Caki2 (cell line): ENCODE results near the gene KMT2A. TPM values are rescaled to one million over a fixed set of nuclear protein-coding genes. Genes with fewer than 3 reads are reported as not detected.

Experiments used
- DNase-seq: peaks from one replicate; pipeline ENCODE4 v3.0.0-alpha.2; 2015; ENCODE audit warnings: low read depth
- in situ Hi-C: cut with HindIII; loops from 2 replicates; pipeline ENCODE4 v1.10.0; 2016; ENCODE audit warnings: low sequenced_read_pairs, low pct_unique_long_range_greater_than_20kb, mixed read lengths
- total RNA-seq: library from RNA; depleted of rRNA; stranded (reverse); fragments of >200 nt; shearing (Covaris generic); gene quantifications from 2 replicates; pipeline ENCODE4 v1.2.3, GENCODE V29; 2014; ENCODE audit warnings: low replicate concordance

KMT2A gene
- total RNA-seq, 1 experiment from 2014 or later = 20.3 TPM

DNA sequence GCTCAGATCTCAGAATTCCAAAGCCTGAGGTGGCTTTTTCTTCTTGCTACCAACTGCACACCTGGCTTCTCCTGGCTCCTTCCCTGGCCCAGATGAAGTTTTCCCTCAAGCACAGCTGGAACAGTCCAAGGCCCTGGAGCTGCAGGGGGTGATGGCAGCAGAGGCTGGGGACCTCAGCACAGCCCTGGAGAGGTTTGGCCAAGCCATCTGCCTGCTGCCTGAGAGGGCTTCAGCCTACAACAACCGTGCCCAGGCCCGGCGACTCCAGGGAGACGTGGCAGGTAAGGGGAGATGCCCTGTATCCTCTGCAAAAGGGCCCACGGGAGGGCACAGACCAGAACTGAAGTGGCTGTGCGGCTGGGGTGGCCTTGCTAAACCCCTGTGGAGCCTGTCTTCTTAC, 92.2 kb downstream of the KMT2A start:
- in situ Hi-C loops = no loop called here
- DNase-seq = no peak

- in situ Hi-C loops = no loop called here
- DNase-seq = no peak
Measured at GRCh38 chr11:118529584-118530175, 93.4 kb downstream of the KMT2A start.

- peak; percentile 8 for DNase-seq
- in situ Hi-C loops = no loop called here
Measured at GRCh38 chr11:118530180-118530682, 93.9 kb downstream of the KMT2A start.

GRCh38 chr11:118530683-118531596, 94.6 kb downstream of the KMT2A start, which contains the start of gene TMEM25:
Gene TMEM25, plus strand, starts transcription at chr11:118531192. Its CDS starts 610 bp downstream, at chr11:118531802.
- peak; percentile 43 for DNase-seq
- in situ Hi-C loops = no loop called here

- in situ Hi-C loops = no loop called here
- DNase-seq = no peak
Measured at GRCh38 chr11:118531597-118532084, 95.3 kb downstream of the KMT2A start.

GRCh38 chr11:118532091-118532490, 95.8 kb downstream of the KMT2A start:
- in situ Hi-C loops = no loop called here
- DNase-seq = no peak

DNA sequence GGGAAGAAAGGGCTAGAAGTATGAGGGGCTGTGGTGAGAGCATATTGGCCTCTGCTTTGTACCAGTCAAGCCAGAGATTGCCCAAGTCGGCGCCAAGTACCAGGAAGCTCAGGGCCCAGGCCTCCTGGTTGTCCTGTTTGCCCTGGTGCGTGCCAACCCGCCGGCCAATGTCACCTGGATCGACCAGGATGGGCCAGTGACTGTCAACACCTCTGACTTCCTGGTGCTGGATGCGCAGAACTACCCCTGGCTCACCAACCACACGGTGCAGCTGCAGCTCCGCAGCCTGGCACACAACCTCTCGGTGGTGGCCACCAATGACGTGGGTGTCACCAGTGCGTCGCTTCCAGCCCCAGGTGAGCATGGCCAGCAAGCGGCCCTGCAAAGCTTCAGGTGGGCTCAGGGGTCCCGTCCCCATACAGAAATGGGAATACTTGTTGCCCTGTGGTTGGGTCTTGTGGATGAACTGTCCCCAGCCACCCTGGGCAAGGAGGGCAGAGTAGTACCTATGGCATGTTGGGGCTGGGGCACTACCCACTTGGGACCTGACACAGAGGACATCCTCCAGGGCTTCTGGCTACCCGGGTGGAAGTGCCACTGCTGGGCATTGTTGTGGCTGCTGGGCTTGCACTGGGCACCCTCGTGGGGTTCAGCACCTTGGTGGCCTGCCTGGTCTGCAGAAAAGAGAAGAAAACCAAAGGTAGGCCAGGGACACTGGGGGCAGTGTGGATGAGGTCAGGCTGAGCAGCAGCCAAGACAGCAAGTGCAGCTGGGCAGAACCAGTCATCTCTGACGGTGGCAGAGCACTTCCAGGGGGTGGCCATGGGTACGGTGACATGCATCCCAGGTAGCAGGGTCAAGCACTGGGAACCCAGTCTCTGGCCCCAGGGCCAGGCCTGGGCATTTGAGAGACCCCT, 96.8 kb downstream of the KMT2A start:
- in situ Hi-C loops = no loop called here
- DNase-seq = no peak

GRCh38 chr11:118533769-118534729, 97.8 kb downstream of the KMT2A start:
- no peak for DNase-seq
- in situ Hi-C loops = no loop called here

- in situ Hi-C loops = no loop called here
- DNase-seq = no peak
Measured at GRCh38 chr11:118535261-118535660, 99.0 kb downstream of the KMT2A start.

DNA sequence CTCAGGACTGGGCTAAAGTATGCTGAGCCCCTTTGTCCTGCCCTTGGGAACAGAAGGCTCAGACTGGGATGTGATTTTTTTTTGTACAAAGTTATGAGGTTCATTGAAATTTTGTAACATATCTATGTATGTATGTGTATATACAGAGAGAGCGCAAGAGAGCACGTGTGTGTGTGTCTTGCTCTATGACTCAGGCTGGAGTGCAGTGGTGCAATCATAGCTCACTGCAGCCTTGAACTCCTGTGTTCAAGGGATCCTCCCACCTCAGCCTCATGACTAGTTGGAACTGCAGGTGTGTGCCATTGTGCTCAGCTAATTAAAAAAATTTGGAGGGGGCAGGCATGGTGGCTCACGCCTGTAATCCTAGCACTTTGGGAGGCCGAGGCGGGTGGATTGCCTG, 100.4 kb downstream of the KMT2A start:
- in situ Hi-C loops = no loop called here
- DNase-seq = no peak

- DNase-seq = no peak
- in situ Hi-C loops = no loop called here
Measured at GRCh38 chr11:118537409-118537980, 101.2 kb downstream of the KMT2A start.

DNA sequence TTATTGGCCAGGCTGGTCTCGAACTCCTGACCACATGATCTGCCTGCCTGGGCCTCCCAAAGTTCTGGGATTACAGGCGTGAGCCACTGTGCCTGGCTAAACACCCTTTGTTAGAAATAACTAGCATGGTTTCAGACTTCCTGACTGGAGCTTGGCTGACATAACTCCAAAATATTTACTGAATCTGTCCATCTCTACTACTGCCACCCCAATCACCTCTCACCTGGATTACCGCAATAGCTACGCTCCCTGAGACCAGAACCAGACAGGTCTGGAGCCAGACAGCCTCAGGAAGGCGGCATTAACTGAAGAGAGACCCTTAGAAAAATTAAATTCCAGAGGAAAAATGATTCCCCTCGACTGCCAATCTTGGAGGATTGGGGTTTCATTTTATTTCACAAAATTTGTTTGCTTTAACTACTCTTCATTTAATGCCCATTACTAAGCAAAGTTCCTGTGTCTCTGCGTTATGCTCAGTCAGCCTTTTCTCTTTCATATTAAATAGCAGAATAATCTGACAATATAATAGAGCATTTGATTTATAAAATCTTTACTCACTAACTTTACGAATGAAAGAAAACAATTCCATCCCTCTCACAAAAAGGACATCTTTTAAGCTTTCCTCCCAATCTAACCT, 107.8 kb downstream of the KMT2A start:
- in situ Hi-C loops = no loop called here
- DNase-seq = no peak

DNA sequence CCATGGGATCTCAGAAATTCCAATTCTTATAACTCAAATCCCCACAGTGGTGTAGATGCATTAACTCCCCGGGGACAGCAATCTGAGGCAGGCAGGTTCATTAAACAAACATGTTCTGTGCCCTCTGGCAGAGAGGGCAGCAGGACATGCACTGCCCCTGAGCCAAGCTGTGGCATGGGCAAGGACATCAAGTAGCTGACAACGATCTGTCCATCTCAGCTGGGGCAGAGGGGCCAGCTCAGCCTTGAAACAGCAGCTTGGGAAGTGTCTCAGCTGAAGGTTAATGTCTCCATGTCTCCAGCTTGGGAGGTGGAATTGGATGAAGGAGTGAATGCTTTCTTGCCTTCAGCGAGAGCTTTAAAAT, 108.3 kb downstream of the KMT2A start:
- in situ Hi-C loops = no loop called here
- DNase-seq = no peak

GRCh38 chr11:118545533-118545932, 109.2 kb downstream of the KMT2A start:
- no peak for DNase-seq
- in situ Hi-C loops = no loop called here

GRCh38 chr11:118547132-118547531, 110.8 kb downstream of the KMT2A start:
- in situ Hi-C loops = no loop called here
- DNase-seq = no peak

DNA sequence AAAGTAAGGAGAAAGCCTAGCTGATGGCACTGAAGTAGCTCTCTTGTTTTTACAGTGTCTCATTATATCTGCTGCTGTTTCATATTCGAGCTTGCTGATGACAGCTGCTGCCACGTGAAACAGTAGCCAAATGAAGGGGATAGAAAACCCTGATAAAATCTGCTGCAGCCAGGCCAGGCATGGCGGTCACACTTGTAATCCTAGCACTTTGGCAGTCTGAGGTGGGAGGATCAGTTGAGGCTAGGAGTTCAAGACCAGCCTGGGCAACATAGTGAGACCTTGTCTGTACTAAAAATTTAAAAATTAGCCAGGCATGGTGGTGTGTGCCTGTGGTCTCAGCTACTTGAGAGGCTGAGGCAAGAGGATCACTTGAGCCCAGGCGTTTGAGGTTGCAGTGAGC, 116.0 kb downstream of the KMT2A start:
- in situ Hi-C loops = no loop called here
- DNase-seq = no peak

DNA sequence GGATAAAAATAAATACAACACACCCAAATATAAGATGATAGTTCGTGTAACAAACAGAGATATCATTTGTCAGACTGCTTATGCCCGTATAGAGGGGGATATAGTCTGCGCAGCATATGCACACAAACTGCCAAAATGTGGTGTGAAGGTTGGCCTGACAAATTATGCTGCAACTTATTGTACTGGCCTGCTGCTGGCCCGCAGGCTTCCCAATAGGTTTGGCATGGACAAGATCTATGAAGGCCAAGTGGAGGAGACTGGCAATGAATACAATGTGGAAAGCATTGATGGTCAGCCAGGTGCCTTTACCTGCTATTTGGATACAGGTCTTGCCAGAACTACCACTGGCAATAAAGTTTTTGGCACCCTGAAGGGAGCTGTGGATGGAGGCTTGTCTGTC, 124.5 kb downstream of the KMT2A start:
- in situ Hi-C loops = no loop called here

More for the DNA sequence above, 124.5 kb downstream of the KMT2A start:
- no peak for DNase-seq
